ENCODE results near the gene NSUN5.
"Not testable (repeated sequence)": the region's sequence is repeated elsewhere in the genome, so short reads cannot be mapped to it uniquely, and the experiment has no call there.

DNA sequence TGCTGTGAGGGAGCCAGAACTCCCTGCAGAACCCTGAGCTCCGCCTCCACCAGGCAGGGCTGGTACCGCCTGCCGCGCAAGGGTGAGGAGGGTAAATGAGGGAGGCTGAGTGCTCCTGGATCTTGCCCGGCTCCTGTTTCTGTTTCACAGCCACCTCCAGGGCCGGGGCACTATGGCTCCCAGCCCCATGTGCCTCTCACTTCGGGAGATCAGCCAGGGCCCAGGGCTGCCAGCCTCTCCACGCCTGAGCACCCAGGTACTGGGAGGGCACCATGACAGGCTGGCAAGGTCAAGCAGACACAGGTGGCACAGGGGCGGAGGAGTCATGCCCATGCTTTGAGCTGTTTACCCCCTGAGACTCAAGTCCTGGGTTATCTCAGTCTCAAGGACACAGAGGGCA lies 10.9 kb upstream of the NSUN5 start:
- TF ChIP-seq POLR2A, EP300 (IDR thresholded peaks at IDR 0.05): not testable (repeated sequence)
- TF ChIP-seq, protein P1, sequence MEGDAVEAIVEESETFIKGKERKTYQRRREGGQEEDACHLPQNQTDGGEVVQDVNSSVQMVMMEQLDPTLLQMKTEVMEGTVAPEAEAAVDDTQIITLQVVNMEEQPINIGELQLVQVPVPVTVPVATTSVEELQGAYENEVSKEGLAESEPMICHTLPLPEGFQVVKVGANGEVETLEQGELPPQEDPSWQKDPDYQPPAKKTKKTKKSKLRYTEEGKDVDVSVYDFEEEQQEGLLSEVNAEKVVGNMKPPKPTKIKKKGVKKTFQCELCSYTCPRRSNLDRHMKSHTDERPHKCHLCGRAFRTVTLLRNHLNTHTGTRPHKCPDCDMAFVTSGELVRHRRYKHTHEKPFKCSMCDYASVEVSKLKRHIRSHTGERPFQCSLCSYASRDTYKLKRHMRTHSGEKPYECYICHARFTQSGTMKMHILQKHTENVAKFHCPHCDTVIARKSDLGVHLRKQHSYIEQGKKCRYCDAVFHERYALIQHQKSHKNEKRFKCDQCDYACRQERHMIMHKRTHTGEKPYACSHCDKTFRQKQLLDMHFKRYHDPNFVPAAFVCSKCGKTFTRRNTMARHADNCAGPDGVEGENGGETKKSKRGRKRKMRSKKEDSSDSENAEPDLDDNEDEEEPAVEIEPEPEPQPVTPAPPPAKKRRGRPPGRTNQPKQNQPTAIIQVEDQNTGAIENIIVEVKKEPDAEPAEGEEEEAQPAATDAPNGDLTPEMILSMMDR (IDR thresholded peaks at IDR 0.05), result not testable (repeated sequence)

Data from tibial nerve (tissue), 4 donors.